VCaP (cell line): Measurements from ENCODE around the gene AMH.

Experiments used
- H3K27ac ChIP-seq: fragments of 450-650 bp; 2 replicates; pipeline ENCODE4 v1.5.1; 2017
- CTCF ChIP-seq: fragments of 450-650 bp; conservative IDR thresholded peaks from 2 replicates; pipeline ENCODE4 v1.5.1; 2017; ENCODE audit warnings: mild to moderate bottlenecking, moderate library complexity

AMH gene

DNA sequence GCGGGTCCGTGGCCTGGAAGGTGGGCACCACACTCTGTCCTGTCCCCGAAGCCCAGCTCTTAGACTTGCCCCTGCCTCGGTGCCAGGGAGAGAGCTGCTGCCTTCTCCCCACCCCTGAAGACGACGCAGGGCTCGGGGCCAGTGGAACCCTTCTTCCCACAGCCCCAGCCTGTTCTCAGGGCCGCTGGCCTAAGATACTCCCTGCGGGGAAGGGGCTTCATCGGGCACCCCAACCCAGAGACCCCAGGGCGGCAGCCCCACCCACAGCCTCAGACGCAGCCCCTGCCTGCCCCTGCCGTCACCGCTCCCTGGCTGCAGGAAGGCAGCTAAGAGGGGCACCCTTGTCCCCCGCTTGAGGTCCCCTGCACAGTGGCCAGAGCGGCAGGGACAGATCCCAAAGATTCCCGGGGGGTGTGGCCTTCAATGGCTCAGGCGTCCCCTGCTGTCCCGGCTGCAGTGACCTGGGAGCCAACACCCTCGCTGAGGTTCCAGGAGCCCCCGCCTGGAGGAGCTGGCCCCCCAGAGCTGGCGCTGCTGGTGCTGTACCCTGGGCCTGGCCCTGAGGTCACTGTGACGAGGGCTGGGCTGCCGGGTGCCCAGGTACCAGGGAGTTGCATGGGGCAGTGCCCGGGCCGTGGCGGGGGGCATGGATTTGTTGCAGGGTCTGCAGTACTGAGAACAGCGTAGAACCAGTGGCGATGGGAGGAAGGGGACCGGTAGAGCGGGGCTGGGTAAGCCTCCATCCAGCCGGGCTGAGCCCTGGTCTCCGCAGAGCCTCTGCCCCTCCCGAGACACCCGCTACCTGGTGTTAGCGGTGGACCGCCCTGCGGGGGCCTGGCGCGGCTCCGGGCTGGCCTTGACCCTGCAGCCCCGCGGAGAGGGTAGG is 1.0 kb downstream of the AMH start:
- no peak overlapping the region for H3K27ac ChIP-seq
- TF ChIP-seq CTCF, result no peak

DNA sequence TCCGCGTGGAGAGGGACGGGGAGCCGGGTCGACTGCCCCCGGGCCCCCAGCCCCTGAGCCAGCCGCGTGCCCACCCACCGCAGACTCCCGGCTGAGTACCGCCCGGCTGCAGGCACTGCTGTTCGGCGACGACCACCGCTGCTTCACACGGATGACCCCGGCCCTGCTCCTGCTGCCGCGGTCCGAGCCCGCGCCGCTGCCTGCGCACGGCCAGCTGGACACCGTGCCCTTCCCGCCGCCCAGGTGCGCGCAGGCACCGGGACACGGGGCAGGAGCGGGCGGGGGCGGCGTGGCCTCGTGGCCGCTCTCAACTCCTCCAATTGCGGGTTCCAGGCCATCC is 1.6 kb downstream of the AMH start:
- no peak for TF ChIP-seq CTCF

GRCh38 chr19:2251106-2252054 is 2.3 kb downstream of the AMH start:
- H3K27ac ChIP-seq, result no peak overlapping the region
- no peak for TF ChIP-seq CTCF

More for the DNA sequence above, 1.6 kb downstream of the AMH start:
- H3K27ac ChIP-seq, result no peak overlapping the region

DNA sequence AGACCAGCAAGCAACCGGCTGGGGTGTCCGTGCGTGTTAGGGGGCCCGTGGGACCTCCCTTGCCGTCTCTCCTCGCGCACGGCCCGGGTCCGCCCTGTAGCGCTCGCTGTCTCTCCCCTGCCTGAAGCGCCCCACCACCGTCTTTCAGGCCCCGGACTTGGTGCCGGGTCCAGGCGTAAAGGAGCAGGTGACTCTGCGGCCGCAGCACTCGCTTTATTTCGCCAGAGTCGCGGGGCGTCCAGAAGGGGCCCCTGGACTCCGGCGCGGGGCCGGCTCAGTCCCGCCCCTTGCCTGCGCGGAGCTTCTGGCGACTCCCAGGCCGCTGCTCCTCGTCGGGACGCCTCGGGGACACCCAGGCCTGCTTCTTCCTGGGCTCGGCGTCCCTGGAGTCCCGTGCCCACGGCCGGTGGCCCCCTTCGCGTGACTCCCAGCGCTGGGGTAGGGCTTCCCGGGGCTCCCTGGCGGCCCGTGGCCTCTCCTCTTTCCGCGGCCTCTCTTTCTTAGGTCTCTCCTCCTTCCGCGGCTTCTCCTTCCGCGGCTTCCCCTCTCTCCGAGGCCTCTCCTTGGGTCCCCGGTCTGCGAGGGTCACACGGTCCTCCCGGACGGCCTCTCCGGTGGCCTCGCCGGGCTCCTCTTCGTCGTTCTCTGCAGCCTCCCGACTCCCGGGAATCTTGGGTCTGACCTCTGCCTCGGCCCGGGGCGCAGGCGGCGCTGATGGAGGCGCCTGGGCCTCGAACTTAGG is 3.1 kb downstream of the AMH start:
- TF ChIP-seq CTCF, result no peak
- no peak overlapping the region for H3K27ac ChIP-seq

DNA sequence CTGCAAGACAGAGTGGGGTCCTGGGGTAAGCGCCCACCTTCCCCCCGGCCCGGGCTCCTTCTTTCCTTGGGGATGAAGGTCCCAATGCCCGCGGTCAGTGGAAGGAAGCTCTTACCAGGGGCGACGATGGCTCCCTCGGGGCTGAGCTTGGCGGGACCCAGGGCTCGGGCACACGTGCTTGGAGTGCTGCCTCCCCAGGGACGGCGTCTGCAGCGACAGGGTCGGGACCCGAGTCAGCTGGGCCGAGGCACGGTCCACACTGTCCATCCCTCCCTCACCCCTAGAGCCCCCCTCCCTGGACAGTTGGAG is 3.6 kb downstream of the AMH start:
- TF ChIP-seq CTCF, result no peak
- H3K27ac ChIP-seq, result no peak overlapping the region

DNA sequence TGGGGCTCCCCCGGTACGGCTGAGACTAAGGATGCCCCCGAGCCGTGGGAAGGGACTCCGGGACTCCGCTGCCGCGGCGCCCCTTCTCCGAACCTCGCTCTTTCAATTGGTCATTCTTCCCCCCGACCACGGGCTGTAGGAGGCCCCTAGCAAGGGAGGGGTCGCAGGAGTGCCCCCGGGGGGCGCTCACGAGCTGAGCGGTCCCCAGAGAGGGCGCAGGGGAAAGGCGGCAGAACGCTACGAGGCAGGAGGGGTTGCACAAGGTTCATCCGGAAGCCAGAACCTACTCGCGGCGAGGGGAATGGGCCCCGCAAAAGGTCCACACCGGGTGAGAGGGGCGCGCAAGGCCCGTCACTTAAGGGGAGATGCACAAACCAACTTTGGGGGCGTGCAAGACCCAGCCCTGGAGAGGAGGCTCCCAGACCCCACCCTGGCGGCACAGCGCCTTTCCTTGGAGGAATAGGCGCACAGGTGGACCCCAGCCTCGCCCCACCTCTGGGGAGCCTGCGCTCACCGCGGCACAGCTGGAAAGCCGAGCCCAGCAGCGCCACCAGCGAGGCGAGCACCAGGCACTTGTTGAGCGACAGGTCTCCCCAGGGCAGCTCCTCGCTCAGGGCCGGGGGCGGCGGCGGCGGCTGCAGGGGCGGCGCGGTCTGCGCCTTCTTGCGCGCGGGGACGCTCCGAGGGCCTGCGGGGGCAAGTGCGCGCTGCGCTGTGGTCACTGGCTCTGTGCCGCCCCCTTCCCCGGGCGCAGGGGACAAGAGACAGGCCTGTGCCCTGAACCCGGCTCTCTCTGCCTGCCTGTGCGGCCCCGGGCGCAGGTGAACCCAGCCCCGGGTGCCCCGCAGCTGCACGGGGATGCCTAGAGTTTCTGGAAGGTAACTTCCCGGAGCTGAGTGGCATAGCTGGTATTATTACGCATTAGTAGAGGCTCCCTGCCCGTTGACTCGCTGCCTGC is 4.3 kb downstream of the AMH start:
- no peak for TF ChIP-seq CTCF

More for the DNA sequence above, 4.3 kb downstream of the AMH start:
- no peak overlapping the region for H3K27ac ChIP-seq
